Thymus (tissue), 11 donors: Measurements from ENCODE around the gene CDKL5. TPM values are rescaled to one million over a fixed set of nuclear protein-coding genes. Genes with fewer than 3 reads are reported as not detected.
"Not testable (repeated sequence)": the region's sequence is repeated elsewhere in the genome, so short reads cannot be mapped to it uniquely, and the experiment has no call there.

Experiments
- DNase-seq, 9 donors: peaks; one replicate each; pipeline ENCODE4 v3.0.0-alpha.2; 2013; ENCODE audit warnings: low spot score in 9 of 9, low read depth in 6 of 9, missing footprints in 1 of 9
- H3K27ac ChIP-seq, 2 donors: one replicate each; pipeline ENCODE4 v1.5.1; 2013; ENCODE audit warnings: control low read depth in 1 of 2, low read depth in 1 of 2, low read length in 1 of 2, mild to moderate bottlenecking in 1 of 2, moderate library complexity in 1 of 2
- H3K27me3 ChIP-seq, 2 donors: one replicate each; pipeline ENCODE4 v1.5.1; 2013; ENCODE audit warnings: low read length in 1 of 2; ENCODE audit not compliant: control insufficient read depth in 2 of 2, insufficient read depth in 1 of 2
- H3K36me3 ChIP-seq, 2 donors: one replicate each; pipeline ENCODE4 v1.5.1; 2013; ENCODE audit warnings: low read length in 1 of 2, mild to moderate bottlenecking in 1 of 2, moderate library complexity in 1 of 2; ENCODE audit not compliant: control insufficient read depth in 2 of 2, insufficient read depth in 2 of 2
- H3K4me1 ChIP-seq, 2 donors: one replicate each; pipeline ENCODE4 v1.5.1; 2013; ENCODE audit warnings: low read length in 2 of 2; ENCODE audit not compliant: control insufficient read depth in 2 of 2, insufficient read depth in 2 of 2
- H3K4me3 ChIP-seq, 2 donors: one replicate each; pipeline ENCODE4 v1.5.1; 2013; ENCODE audit warnings: low read length in 2 of 2, control low read depth in 1 of 2, mild to moderate bottlenecking in 1 of 2
- H3K9me3 ChIP-seq, 2 donors: one replicate each; pipeline ENCODE4 v1.5.1; 2013; ENCODE audit warnings: low read length in 1 of 2, mild to moderate bottlenecking in 1 of 2; ENCODE audit not compliant: control insufficient read depth in 2 of 2, insufficient read depth in 1 of 2
- WGBS: extraction: QIAGEN DNeasy Blood & Tissue Kit; methylation state at CpG from one replicate; pipeline ENCODE4 v1.1.7; 2013; 5-methylcytosine and 5-hydroxymethylcytosine counted together
- polyA plus RNA-seq: library from polyadenylated mRNA; stranded (reverse); fragments of 200-250 nt; gene quantifications from one replicate; pipeline ENCODE4 v1.2.3, GENCODE V29; 2013
- total RNA-seq: library from RNA; stranded (reverse); fragments of 120-200 nt; gene quantifications from one replicate; pipeline ENCODE4 v1.2.4, GENCODE V29; 2013
- donor health status: healthy.

Gene CDKL5
- total and polyA plus RNA-seq, 2 donors, result 0.98 to 4.5 TPM

DNA sequence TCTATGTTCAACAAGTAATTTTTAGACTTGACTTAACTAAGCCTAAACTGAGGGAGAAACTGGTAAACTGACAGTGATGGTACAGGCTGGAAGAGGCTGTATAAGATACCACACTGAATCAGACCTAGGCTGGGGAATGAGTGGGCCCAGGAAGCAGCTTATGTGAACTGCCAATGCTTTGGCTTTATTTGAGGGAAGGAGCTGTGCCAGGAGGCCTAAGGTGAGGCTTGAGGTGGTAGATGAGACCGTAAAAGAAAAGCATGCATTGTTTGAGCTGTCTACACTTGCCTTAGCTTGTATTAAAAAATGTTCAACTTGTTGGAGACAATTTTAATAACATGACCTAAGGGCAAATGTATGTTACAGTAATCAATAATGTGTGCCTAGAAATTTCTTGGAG lies 150.3 kb downstream of the CDKL5 start:
- no peaks in the 10 kb centered on the region for H3K36me3 ChIP-seq
- no peak overlapping the region for H3K27ac ChIP-seq
- no peak overlapping the region for H3K4me3 ChIP-seq
- H3K4me1 ChIP-seq, result no peaks in the 10 kb centered on the region
- no peak for DNase-seq
- H3K9me3 ChIP-seq, result no peaks in the 10 kb centered on the region
- 95% methylated on average over 1 of the region's 1 CpG for WGBS
- no peaks in the 10 kb centered on the region for H3K27me3 ChIP-seq

DNA sequence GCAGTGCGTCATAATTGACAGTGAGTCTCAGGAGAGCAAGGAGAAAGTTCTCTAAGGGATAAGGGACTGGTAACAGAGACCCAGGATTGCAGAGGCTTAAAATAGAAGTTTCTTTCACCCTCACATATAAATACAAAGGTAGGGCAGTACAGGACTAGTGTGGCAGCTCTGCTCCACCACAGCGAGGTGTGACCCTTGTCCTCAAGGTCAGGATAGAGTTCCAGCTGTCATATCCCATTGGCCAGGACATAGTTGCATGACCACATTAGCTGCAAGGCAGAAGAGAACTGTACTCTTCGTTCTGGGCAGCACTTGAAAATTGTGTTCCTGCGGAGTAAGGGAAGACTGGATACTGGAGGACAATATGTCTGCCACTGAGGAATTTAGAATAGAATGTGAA lies 152.0 kb downstream of the CDKL5 start:
- Histone ChIP-seq H3K9me3 (no peaks in the 10 kb centered on the region), H3K27ac (no peak overlapping the region)
- WGBS, result 100% methylated on average over 4 of the region's 4 CpGs

DNA sequence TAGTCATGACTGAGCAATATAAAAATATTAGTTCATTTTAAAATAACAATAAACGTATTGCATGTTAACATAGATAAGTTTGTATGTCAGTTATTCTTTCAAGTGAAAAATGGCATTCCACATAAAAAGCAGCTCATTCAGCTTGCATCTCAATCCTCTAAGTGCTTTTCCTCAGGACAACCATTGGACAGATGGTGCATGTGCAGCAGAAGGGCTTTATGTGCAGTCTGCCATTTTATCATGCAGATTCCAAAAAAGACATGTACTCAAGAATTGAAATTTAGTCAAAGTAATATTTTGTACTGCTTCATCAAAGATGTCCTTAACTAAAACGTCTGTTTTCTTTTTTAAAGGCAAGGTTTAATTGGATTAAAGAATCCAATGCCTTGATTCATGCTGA lies 153.1 kb downstream of the CDKL5 start:
- DNase-seq, result no peak
- Histone ChIP-seq H3K4me1 (no peaks in the 10 kb centered on the region), H3K27ac (no peak overlapping the region), H3K9me3 (no peaks in the 10 kb centered on the region), H3K27me3 (no peaks in the 10 kb centered on the region), H3K36me3 (no peaks in the 10 kb centered on the region), H3K4me3 (no peak overlapping the region)
- WGBS, result 99% methylated on average over 2 of the region's 2 CpGs

More for the DNA sequence above, 152.0 kb downstream of the CDKL5 start:
- Histone ChIP-seq H3K4me1 (no peaks in the 10 kb centered on the region), H3K4me3 (no peak overlapping the region), H3K36me3 (no peaks in the 10 kb centered on the region), H3K27me3 (no peaks in the 10 kb centered on the region)
- DNase-seq, result no peak

DNA sequence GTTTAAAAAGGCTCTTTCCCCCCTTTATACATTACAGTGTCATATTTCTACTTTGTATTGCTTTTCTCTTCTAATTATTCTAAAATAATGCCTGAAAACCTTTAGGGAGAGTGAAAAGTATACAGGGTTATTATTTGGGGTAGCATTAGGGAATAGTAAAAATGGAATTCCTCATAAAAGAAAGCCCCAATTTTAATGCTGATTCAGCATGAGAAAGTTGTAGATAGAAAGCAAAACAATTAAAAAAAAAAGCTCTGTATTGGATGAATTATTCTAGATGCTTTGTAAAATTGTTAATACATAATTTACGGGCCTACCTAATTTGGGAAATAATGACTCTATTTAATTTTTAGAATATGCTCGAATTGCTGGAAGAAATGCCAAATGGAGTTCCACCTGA lies 154.1 kb downstream of the CDKL5 start:
- Histone ChIP-seq H3K27me3 (no peaks in the 10 kb centered on the region), H3K27ac (no peak overlapping the region), H3K9me3 (no peaks in the 10 kb centered on the region), H3K36me3 (no peaks in the 10 kb centered on the region), H3K4me3 (no peak overlapping the region), H3K4me1 (no peaks in the 10 kb centered on the region)
- no peak for DNase-seq
- 96% methylated on average over 2 of the region's 2 CpGs for WGBS

DNA sequence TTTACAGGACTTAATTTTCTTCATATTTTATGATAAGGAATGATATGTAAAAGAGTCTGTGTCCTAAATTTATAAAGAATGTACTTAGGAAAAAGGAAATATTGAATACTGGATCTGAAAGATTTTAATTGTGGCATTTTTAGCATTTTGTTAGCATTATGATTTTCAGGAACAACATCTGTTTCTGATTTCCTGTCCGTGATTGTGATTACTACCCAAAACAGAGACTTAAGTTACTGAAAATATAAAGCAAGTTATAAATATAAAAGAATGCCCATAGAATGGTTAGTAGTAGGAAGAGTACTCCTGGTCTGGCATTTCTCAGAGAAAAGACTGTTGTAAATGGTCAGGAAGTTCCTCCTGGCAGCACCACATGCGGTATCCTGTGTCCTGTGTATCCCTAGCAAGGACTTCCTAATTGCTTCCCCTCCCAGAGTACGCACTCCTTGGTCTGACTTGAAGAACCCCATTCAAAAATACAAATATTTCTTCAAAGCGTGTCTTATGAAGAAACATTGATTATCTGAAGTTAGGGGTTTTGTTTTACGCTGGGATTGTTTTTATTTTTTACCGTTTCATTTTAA lies 157.6 kb downstream of the CDKL5 start:
- H3K4me3 ChIP-seq, result no peak overlapping the region
- no peak overlapping the region for H3K27ac ChIP-seq
- no peaks in the 10 kb centered on the region for H3K4me1 ChIP-seq
- H3K9me3 ChIP-seq, result no peaks in the 10 kb centered on the region
- no peak for DNase-seq
- no peaks in the 10 kb centered on the region for H3K36me3 ChIP-seq
- WGBS, result 86% methylated on average over 6 of the region's 6 CpGs
- H3K27me3 ChIP-seq, result no peaks in the 10 kb centered on the region

DNA sequence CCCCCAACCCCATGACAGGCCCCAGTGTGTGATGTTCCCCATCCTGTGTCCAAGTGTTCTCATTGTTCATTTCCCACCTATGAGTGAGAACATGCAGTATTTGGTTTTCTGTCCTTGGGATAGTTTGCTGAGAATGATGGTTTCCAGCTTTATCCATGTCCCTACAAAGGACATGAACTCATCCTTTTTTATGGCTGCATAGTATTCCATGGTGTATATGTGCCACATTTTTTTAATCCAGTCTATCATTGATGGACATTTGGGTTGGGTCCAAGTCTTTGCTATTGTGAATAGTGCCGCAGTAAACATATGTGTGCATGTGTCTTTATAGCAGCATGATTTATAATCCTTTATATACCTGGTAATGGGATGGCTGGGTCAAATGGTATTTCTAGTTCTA lies 163.9 kb downstream of the CDKL5 start:
- H3K9me3 ChIP-seq, H3K27me3 ChIP-seq, H3K4me3 ChIP-seq, H3K36me3 ChIP-seq, H3K27ac ChIP-seq, H3K4me1 ChIP-seq, DNase-seq: not testable (repeated sequence)
- 94% methylated on average over 1 of the region's 1 CpG for WGBS

DNA sequence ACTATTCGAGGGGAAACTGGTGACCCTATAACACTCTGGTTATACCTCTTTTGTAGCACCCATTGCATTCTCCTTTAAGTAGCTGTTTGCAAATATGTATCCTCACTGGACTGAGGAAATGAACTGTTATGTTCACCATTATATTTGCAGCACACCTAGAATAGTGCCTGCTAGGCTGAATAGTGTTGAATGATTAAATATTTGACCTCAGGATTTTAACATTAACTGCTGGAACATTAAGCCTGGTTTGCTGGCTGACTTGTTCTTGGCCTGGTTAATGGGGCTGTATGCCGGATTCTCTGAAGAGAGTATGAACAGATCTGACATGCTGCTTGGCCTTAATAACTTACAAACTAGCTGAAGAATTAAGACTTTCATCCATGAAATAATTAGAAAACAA lies 166.4 kb downstream of the CDKL5 start:
- no peak overlapping the region for H3K27ac ChIP-seq
- no peaks in the 10 kb centered on the region for H3K36me3 ChIP-seq
- no peaks in the 10 kb centered on the region for H3K4me1 ChIP-seq
- WGBS, result 95% methylated on average over 2 of the region's 2 CpGs
- H3K4me3 ChIP-seq, result no peak overlapping the region
- H3K27me3 ChIP-seq, result no peaks in the 10 kb centered on the region
- no peaks in the 10 kb centered on the region for H3K9me3 ChIP-seq
- no peak for DNase-seq

DNA sequence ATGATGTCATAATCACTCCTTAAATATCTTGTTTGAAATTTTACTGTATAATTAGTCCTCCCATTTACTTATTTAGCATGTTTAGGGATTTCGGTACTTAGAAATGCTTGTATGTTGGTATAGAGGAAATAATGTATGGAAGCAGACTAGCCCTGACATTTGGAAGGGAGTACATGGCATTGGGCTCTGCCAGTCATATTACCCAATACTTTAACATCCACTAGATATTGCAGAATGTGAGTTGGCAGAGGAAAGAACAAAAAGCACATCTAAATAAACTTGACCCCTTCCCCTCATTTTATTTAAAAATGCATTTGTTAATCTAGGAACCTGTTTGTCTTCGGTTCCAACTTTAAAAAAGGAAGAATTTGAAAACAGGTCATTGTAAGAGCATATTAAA lies 168.7 kb downstream of the CDKL5 start:
- Histone ChIP-seq H3K4me1 (no peaks in the 10 kb centered on the region), H3K27ac (no peak overlapping the region), H3K36me3 (no peaks in the 10 kb centered on the region), H3K9me3 (no peaks in the 10 kb centered on the region), H3K27me3 (no peaks in the 10 kb centered on the region), H3K4me3 (no peak overlapping the region)
- 97% methylated on average over 2 of the region's 2 CpGs for WGBS
- no peak for DNase-seq

DNA sequence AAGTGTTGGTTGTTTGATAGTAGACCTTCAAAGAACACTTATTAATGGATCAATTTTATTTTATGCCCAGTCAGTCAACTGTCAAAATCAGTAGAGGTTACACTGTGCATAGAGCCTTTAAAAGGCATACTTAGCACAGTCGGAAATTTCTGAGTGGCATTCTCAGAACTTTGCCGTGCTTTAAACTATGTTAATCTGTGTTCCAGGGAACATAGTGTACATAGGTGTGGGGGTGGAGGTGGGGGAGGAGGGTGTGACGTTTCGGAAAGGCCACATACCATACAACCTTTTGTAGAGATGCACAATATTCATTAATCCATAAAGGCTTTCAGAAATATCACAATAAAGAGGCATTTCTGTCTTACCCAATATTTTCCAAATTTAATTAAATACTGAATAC lies 170.7 kb downstream of the CDKL5 start:
- no peaks in the 10 kb centered on the region for H3K9me3 ChIP-seq
- no peaks in the 10 kb centered on the region for H3K27me3 ChIP-seq
- H3K36me3 ChIP-seq, result no peaks in the 10 kb centered on the region
- no peaks in the 10 kb centered on the region for H3K4me1 ChIP-seq
- no peak overlapping the region for H3K4me3 ChIP-seq
- no peak overlapping the region for H3K27ac ChIP-seq
- WGBS, result 96% methylated on average over 4 of the region's 4 CpGs
- no peak for DNase-seq

DNA sequence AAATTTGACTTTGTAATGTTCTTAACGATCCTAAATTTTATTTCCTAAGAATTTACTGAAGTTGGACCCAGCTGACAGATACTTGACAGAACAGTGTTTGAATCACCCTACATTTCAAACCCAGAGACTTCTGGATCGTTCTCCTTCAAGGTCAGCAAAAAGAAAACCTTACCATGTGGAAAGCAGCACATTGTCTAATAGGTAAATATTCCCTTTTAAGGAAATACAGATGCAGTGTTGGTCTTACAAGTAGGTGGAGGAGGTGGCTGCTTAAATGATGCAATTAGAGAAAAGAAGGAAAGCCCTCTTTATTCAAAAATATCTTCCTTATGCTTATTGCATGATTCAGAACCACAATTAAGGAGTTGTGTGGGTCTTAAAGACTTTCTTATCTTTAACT lies 173.0 kb downstream of the CDKL5 start:
- H3K27ac ChIP-seq, result no peak overlapping the region
- H3K4me1 ChIP-seq, result no peaks in the 10 kb centered on the region
- no peak overlapping the region for H3K4me3 ChIP-seq
- no peaks in the 10 kb centered on the region for H3K27me3 ChIP-seq
- no peaks in the 10 kb centered on the region for H3K9me3 ChIP-seq
- H3K36me3 ChIP-seq, result no peaks in the 10 kb centered on the region
- no peak for DNase-seq
- 97% methylated on average over 2 of the region's 2 CpGs for WGBS
